ENCODE results near the gene GRM7.
"Not testable (repeated sequence)": the region's sequence is repeated elsewhere in the genome, so short reads cannot be mapped to it uniquely, and the experiment has no call there.

The GRM7 gene

GRCh38 chr3:6860954-6861624 is at the start of gene GRM7:
TSS of gene GRM7 (plus strand) at chr3:6861115.
- DNase-seq: peak; percentile 71

DNA sequence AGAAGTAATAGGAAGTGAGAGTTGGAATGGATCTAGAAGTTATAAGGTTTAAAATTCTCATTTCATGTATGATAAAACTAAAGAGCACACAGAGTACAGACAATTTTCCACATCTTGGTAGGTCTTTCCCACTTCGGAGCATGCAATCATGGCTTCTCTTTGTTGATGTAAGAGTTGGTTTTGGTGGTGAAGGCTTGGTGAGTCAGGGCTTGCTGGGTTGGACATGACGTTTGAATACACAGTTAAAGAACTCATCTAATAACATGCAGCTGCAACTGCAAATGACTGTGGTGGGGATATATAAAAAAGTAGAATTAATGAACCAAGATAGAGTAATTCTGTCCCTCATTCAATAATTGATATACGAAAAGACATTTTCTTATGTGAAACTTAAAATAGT is 39.5 kb upstream of the GRM7 start:
- DNase-seq: no peak

- DNase-seq: no peak
These were observed 35.4 kb upstream of the GRM7 start for GRCh38 chr3:6825524-6825923.

DNA sequence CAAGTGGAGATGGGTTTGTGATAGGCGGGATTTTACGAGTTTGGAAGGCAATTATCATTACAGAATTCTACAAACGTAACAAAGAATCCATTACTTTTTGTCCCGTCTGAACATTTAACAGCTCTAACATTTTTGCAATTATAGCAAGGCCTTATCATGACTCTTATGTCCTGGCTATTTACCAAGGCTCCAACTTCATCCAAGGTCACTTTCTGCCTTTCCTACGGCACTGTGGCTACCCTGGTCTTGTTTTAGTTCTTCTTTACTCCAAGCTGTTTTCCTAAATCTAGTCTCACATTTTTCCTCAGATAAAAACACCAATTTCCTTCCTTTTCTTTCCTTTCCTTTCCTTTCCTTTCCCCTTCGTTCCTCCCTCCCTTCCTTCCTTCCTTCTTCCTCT is 33.5 kb upstream of the GRM7 start:
- DNase-seq: no peak

DNA sequence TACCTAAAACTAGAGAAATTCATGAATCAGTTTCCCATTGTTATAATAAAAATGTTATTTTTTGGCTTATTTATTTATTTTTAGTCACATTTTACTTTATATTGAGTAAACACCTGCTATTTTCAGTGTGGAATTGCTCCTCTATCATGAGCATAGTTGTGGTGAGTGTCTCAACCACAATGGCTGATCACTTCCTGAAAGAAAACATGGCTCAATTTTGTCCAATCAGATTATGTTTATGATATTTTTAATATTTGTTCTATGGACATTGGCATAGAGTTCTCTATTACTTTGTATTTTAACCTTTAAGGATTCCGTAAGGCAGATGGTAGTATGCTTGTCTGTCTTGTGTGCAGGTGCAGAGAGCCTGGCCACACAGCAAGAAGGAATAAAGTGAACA is 16.2 kb upstream of the GRM7 start:
- DNase-seq: no peak

DNA sequence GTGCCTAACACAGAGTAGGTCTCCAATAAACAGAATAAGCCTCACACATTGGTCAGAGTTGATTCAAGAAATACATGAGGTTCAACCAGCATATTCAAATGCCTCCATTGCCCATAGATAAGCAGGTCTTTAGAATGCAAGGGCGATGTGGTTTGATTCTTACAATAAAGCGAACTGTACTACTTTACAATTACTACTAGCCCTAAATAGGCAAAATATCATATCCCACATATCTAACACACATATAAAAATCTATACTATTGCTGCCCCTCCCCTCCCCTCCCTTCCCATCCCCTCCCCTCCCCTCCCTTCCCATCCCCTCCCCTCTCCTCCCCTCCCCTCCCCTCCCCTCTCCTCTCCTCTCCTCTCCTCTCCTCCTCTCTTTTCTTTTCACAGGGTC is 6.7 kb upstream of the GRM7 start:
- no peak for DNase-seq

GRCh38 chr3:6857510-6857909 is 3.4 kb upstream of the GRM7 start:
- no peak for DNase-seq

- no peak for DNase-seq
These were observed 564 bp upstream of the GRM7 start for GRCh38 chr3:6860149-6860953.

DNA sequence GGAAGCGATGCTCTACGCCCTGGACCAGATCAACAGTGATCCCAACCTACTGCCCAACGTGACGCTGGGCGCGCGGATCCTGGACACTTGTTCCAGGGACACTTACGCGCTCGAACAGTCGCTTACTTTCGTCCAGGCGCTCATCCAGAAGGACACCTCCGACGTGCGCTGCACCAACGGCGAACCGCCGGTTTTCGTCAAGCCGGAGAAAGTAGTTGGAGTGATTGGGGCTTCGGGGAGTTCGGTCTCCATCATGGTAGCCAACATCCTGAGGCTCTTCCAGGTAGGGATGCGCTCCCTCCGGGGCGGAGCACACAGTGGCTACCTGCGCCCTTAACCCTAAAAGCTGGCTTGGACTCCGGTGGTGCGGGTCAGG is 698 bp downstream of the GRM7 start:
- peak; percentile 57 for DNase-seq

DNA sequence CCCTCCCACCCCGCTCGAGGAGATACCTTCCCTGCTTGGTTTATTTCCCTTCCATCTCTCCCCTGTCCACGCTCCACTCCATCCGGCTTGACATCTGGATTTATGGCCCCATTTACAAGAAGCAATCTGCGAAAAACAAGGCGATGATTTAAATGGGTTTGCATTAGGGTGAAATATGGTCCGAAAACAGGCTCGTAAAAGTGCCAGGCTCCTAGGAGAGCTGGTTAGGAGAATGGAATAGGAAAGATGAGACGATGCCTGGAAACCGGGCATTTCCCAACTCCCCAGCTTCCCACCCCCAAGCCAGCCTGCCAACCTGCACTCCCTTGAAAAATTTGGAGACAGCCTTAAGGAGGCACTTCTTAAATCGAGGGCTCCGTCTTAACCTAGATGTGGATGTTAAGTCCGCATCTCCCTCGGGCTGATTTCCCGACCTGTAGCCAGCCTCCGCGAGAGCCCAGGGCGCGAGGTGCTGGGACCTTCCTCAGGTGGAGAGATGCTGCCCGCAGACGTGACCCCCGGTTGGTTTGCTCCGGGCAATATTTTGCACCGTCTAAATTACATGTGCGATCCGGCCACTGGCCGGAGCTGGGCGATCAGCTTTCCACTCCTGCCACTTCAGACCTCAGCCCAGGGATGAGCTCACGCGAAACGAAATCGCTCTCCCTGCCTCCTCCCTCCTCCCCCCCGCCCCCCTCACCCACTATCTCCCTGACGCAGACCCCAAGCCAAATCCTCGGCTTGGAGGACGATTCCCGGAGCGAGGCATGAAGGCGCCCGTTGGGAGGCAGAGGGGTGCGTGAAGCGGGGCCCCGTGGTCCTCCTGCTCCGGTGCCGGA is 1.3 kb downstream of the GRM7 start:
- no peak for DNase-seq

- DNase-seq: no peak
These were observed 1.9 kb downstream of the GRM7 start for GRCh38 chr3:6862880-6863195.

GRCh38 chr3:6867269-6867668 is 6.4 kb downstream of the GRM7 start:
- DNase-seq: no peak

- DNase-seq: no peak
These were observed 17.8 kb downstream of the GRM7 start for GRCh38 chr3:6878731-6879130.

GRCh38 chr3:6912240-6912639 is 51.3 kb downstream of the GRM7 start:
- DNase-seq: no peak

- no peak for DNase-seq
These were observed 55.0 kb downstream of the GRM7 start for GRCh38 chr3:6915898-6916297.

GRCh38 chr3:6921066-6921465 is 60.2 kb downstream of the GRM7 start:
- no peak for DNase-seq

GRCh38 chr3:6921876-6922275 is 61.0 kb downstream of the GRM7 start:
- no peak for DNase-seq

- DNase-seq: no peak
These were observed 67.1 kb downstream of the GRM7 start for GRCh38 chr3:6928064-6928463.

DNA sequence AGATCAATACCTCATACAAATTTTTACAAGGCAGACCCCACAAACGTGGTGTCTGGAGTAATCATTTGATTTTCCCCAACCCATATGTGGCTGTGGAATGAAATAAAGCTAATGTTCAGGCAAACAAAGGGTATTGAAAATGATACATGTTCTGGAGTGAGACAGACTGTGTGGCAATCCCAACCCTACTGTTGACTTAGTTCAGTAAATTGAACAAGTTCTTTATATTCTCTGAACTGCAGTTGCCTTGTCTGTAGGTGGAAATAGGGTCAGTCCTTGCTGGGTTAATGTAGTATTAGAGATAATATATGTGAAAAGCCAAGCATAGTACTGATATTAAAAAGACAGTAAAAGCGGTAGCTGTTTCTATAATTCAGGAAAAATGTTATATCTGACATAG is 69.0 kb downstream of the GRM7 start:
- DNase-seq: no peak

GRCh38 chr3:6935418-6935817 is 74.5 kb downstream of the GRM7 start:
- not testable (repeated sequence) for DNase-seq

DNA sequence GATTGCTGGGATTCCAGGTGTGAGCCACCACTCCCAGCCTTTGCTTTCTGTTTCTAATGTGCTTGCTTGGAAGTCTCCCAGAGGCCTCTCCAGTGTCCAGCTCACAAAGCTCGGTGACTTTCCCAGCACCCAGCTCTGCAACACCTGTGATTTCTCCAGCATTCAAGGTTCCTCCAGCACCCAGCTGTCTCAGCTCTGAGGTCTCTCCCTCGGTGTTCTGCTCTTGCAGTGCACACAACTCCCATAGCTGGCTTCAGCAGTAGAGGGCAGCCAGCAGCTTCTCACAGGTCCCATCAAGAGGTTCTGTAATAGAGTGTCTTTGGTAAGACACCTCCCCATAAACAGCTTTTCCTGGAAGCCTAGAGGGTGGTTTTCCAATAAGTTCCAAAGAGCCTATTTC is 75.1 kb downstream of the GRM7 start:
- no peak for DNase-seq

DNA sequence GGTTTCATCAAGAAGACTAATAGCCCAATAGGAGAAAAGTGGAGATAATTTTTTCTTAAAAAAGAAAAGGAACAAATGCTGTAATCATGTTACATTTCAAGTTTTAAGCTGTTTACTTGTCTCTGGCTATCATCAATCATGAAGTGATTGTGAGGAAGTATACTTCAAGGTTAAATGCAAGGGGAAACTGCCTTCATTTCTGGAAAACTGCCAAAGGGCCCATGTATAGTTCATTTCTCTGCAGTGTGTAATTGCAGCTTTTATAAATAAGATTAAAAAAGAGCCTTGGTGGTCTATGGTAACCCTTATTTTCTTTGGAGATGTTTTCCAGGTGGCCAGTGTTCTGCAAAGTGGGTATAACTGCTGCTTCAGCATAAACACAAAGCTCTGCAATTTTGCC is 101.9 kb downstream of the GRM7 start:
- no peak for DNase-seq

DNA sequence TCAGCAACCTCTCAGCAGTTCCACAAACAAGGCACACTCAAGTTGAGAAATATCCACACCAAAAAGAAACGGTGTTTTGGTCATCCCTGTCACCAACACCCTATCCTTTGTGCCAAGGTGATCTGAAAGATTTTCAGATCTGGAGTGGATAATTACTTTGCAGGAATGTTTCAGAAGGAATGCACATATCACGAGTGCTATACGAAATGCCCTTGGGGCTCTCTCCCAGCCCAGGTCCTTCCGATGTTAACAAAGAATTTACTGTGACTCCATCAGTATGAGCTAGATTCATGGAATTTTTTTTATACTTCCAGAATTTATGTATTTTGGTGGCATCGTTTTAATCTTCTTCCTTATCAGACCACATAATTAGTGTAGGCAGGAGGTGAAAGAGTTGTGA is 105.0 kb downstream of the GRM7 start:
- DNase-seq: peak; percentile 74

DNA sequence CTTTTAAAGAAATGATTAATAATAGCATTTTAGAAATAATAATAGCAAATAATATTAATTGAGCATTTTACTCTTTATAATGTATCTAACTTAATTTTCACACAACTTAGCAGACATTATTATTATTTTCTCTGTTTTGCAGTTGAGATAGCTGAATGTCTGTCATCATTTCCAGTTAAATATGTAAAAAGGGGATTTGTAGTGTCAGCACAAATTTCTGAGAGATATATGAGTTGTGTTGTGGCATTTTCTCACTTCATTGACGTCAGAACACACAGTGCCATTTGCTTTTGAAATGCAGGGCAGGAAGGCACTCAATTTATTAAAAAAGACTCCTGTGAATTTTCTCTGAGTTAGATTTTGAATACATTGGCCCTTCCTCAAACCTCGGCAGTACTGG is 111.0 kb downstream of the GRM7 start:
- DNase-seq: no peak
